GM12873 (cell line): Measurements from ENCODE around the gene TTC7B.

Source experiments
- TF ChIP-seq, protein P1 (sequence below): IDR thresholded peaks from 2 replicates; pipeline ENCODE4 v1.5.1; 2012; ENCODE audit warnings: low read depth, mild to moderate bottlenecking, moderate library complexity, low read length, control low read depth; ENCODE audit not compliant: insufficient read depth; ENCODE audit errors: missing control alignments

Gene TTC7B

DNA sequence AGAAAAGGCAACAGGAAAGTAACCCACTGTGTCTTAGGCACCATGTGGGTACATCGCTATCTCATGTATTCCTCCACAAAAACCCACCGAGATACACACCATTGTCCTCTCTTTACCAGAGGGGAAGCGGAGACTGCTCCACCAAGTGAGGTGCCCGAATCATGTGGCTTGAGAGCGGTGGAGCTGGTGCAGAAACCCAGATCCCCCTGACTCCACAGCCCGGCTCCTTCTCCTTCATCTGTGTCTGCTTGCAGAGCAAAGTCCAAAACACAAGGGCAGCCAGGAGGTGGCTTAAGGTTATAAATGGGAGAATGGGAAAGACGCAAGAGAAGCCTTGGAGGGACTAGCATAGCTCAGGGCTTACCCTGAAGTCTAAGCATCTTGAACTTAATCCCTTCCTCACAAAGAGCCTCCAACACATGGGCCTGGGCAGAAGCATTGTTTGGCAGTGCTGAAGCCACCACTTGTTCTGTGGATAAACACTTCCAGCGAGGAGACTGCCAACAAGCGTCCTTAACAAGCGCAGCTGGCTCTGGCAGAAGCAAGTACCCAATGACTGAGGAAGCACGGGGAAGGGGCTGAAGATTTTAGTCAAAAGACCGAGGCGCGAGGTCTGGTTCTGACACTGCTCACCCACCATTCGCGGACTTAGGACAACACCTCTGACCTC is 83.0 kb downstream of the TTC7B start:
- TF ChIP-seq, protein P1, sequence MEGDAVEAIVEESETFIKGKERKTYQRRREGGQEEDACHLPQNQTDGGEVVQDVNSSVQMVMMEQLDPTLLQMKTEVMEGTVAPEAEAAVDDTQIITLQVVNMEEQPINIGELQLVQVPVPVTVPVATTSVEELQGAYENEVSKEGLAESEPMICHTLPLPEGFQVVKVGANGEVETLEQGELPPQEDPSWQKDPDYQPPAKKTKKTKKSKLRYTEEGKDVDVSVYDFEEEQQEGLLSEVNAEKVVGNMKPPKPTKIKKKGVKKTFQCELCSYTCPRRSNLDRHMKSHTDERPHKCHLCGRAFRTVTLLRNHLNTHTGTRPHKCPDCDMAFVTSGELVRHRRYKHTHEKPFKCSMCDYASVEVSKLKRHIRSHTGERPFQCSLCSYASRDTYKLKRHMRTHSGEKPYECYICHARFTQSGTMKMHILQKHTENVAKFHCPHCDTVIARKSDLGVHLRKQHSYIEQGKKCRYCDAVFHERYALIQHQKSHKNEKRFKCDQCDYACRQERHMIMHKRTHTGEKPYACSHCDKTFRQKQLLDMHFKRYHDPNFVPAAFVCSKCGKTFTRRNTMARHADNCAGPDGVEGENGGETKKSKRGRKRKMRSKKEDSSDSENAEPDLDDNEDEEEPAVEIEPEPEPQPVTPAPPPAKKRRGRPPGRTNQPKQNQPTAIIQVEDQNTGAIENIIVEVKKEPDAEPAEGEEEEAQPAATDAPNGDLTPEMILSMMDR, result no peak

DNA sequence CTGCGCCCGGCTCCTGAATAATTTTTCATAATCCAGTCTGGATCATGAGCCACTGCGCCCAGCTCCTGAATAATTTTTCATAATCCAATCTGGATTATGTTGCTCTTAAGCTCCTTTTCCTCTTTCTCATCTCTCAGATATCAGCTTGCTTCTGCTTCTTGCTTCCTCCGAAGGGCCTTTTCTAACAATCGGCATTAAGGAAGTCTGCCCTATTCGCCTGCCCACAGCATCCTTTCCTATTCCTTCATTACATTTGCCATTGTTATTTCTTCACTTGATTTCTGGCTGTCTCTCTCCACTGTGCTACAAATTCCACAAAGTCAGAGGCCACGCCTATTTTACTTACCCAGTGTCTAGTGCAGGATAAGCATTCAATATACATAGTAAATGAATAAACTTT is 83.5 kb downstream of the TTC7B start:
- TF ChIP-seq, protein P1, result no peak

DNA sequence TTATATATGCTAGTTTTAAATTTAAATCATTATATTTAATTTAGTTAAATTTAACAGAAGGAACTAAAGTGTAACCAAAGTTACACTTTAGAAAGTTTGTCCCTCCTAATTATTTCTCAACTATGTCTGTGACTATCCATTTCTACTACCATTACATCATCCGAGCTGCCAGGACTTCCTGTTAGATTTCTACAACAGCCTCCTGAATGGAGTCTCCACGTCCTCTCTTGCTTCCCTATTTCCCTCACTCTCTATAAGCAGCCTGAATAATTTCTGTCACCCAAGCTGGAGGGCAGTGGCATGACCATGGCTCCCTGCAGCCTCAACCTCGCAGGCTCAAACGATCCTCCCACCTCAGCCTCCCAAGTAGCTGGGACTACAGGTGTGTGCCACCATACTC is 84.1 kb downstream of the TTC7B start:
- TF ChIP-seq, protein P1, result no peak

DNA sequence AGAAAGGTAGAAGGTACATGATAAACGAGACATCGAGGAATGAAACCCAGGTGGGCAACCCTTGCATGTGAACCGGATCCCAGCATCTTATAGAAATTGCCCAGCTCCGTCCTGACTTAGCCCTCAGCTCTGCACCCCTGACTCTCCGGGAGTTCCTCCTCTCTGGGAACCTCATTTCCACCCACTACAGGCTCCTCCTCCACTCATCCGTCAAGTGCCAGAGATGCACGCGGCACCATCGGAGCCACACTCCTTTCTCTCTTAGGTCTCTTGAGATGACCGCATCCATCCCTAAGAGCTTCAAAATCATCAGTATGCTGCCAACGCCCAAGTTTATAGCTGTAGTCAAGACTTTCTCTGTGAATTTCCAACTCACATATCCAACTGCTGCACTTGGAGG is 84.7 kb downstream of the TTC7B start:
- TF ChIP-seq, protein P1, result no peak

DNA sequence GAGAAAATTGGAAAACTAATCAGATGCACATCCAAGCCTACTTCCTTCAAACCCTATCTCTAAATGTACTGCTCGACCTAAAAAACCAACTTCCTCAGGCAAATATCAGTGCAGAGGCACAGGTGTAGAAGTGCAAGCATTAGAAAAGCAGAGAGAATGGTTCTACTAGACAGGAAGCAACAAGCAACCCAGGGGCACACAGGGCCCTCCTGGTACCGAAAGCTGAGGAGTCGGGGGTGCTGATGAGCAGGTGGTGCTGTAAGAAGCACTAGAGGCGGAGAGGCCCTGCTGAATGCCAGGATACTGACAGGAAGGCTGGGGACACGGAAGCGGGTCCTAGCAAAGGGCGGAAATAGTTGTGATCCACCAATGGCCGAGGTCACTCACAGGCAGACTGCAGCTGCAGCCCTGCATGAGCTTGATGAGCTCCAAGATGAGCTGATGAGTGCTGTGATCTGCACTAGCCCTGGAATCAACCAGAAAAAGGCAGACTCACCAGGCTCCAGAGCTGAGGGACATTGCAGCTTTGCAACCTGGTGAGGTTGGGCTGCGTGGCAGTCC is 85.9 kb downstream of the TTC7B start:
- TF ChIP-seq, protein P1, result no peak

DNA sequence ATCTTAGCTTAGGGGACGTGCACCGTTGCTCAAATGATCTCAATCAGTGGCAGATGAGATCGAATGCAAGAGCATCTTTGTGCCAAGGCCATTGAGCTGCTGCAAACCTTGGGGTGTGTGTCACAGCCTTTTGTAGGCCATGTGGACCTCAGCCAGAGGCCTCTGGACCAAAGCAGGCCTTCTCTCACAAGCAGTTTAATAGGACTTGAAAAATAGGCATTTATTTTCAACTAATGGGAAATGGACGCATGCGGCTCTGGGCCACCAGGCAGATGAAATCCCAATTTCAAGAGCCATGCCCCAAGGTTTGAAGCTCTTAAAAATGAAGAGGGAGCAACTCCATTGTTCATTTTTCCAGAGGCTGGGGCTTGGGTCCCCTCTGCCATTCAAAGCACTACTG is 87.3 kb downstream of the TTC7B start:
- TF ChIP-seq, protein P1, result no peak

DNA sequence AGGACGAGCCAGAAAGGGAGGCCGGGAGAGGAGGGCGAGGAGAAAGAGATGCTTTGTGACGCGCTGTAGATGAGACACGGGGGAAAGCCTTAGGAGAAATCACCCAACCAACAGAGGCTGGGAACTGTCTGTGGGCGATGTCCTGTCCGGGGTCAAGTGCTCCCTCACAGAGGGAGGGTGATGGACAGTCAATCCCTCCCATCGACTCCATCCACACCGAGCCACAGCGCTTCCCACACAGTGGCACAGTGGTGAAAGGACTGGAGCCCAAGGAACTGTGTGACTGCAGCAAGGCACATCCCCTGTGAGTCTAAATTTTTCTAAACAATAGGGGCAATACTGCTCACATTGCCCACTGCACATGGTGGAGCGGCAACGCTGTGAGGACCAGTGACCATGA is 89.1 kb downstream of the TTC7B start:
- TF ChIP-seq, protein P1, result no peak
